Esophagus squamous epithelium (tissue), 4 donors: Measurements from ENCODE around the gene GJA9.
"Not testable (repeated sequence)": the region's sequence is repeated elsewhere in the genome, so short reads cannot be mapped to it uniquely, and the experiment has no call there.

Experiments used
- CTCF ChIP-seq, 6 experiments: fragments of 450-650 bp in 4 of 6; fragments of 200-600 bp in 2 of 6; sonication (generic) in 2 of 6; IDR thresholded peaks; one replicate each; pipeline ENCODE4 v1.5.1; 2016 to 2019; ENCODE audit warnings: antibody characterized with exemption in 6 of 6, mild to moderate bottlenecking in 4 of 6, moderate library complexity in 4 of 6
- POLR2A ChIP-seq, 4 donors: fragments of 450-650 bp; IDR thresholded peaks; one replicate each; pipeline ENCODE4 v1.6.1; 2017; ENCODE audit warnings: antibody characterized with exemption in 4 of 4, mild to moderate bottlenecking in 4 of 4, moderate library complexity in 3 of 4

- TF ChIP-seq POLR2A, CTCF (IDR thresholded peaks at IDR 0.05): not testable (repeated sequence)
These were observed 33.5 kb upstream of the GJA9 start for GRCh38 chr1:38914908-38915307.
